Chondrocyte (in vitro differentiated cells): ENCODE measurements around the gene CALN1. TPM values are rescaled to one million over a fixed set of nuclear protein-coding genes. Genes with fewer than 3 reads are reported as not detected.

Source experiments
- DNase-seq: peaks from one replicate; pipeline ENCODE4 v3.0.0; 2021; ENCODE audit warnings: mixed read lengths, low spot score
- H3K27ac Mint-ChIP-seq: one replicate; pipeline ENCODE4 v1.8.0; 2021; ENCODE audit warnings: mild to moderate bottlenecking, moderate library complexity, mixed read lengths; ENCODE audit not compliant: unreplicated experiment
- H3K27me3 Mint-ChIP-seq: 2 replicates; pipeline ENCODE4 v1.8.0; 2021; ENCODE audit warnings: low read depth, mixed read lengths
- H3K36me3 Mint-ChIP-seq: 2 replicates; pipeline ENCODE4 v1.8.0; 2021; ENCODE audit warnings: low read depth, mixed read lengths
- H3K4me1 Mint-ChIP-seq: 2 replicates; pipeline ENCODE4 v1.8.0; 2021; ENCODE audit warnings: low read depth, mild to moderate bottlenecking, mixed read lengths
- H3K4me3 Mint-ChIP-seq: one replicate; pipeline ENCODE4 v1.8.0; 2021; ENCODE audit warnings: mild to moderate bottlenecking, moderate library complexity, mixed read lengths; ENCODE audit not compliant: unreplicated experiment
- H3K9me3 Mint-ChIP-seq: 2 replicates; pipeline ENCODE4 v1.8.0; 2021; ENCODE audit warnings: low read depth, mixed read lengths
- CTCF ChIP-seq: fragments of 200-600 bp; sonication (generic); IDR thresholded peaks from 2 replicates; pipeline ENCODE4 v1.5.0; 2021; ENCODE audit warnings: antibody characterized with exemption, mild to moderate bottlenecking, moderate library complexity
- total RNA-seq: library from RNA; stranded (reverse); gene quantifications from 3 replicates; pipeline ENCODE4 v1.2.1, GENCODE V29; 2021

The CALN1 gene
- total RNA-seq, 1 donor from 2014 or later, result not detected

- Mint-ChIP-seq H3K36me3 (no peaks in the 10 kb centered on the region), H3K27ac (no peak overlapping the region), H3K9me3 (peaks cover 12% of the 10 kb centered on the region), H3K4me1 (no peaks in the 10 kb centered on the region), H3K27me3 (no peaks in the 10 kb centered on the region), H3K4me3 (no peak overlapping the region)
- TF ChIP-seq CTCF, result no peak
- DNase-seq, result no peak
Measured at GRCh38 chr7:72260406-72260805, 151.7 kb downstream of the CALN1 start.

- no peak for TF ChIP-seq CTCF
- DNase-seq, result no peak
- no peaks in the 10 kb centered on the region for H3K4me1 Mint-ChIP-seq
- no peaks in the 10 kb centered on the region for H3K27me3 Mint-ChIP-seq
- H3K36me3 Mint-ChIP-seq, result no peaks in the 10 kb centered on the region
- no peak overlapping the region for H3K4me3 Mint-ChIP-seq
- H3K9me3 Mint-ChIP-seq, result peaks cover 12% of the 10 kb centered on the region
- no peak overlapping the region for H3K27ac Mint-ChIP-seq
Measured at GRCh38 chr7:72258074-72258473, 154.1 kb downstream of the CALN1 start.

GRCh38 chr7:72254455-72254854, 157.7 kb downstream of the CALN1 start:
- Mint-ChIP-seq H3K27me3 (no peaks in the 10 kb centered on the region), H3K9me3 (peaks cover 31% of the 10 kb centered on the region), H3K4me1 (no peaks in the 10 kb centered on the region), H3K36me3 (no peaks in the 10 kb centered on the region), H3K4me3 (no peak overlapping the region), H3K27ac (no peak overlapping the region)
- TF ChIP-seq CTCF, result no peak
- no peak for DNase-seq

- H3K27me3 Mint-ChIP-seq, result no peaks in the 10 kb centered on the region
- H3K36me3 Mint-ChIP-seq, result peaks cover 3% of the 10 kb centered on the region
- H3K4me1 Mint-ChIP-seq, result no peaks in the 10 kb centered on the region
- H3K27ac Mint-ChIP-seq, result no peak overlapping the region
- H3K4me3 Mint-ChIP-seq, result no peak overlapping the region
- no peak for TF ChIP-seq CTCF
- DNase-seq, result no peak
- peaks cover 29% of the 10 kb centered on the region for H3K9me3 Mint-ChIP-seq
Measured at GRCh38 chr7:72249106-72249505, 163.0 kb downstream of the CALN1 start.

- TF ChIP-seq CTCF, result no peak
- Mint-ChIP-seq H3K27me3 (peaks cover 4% of the 10 kb centered on the region), H3K27ac (no peak overlapping the region), H3K4me1 (no peaks in the 10 kb centered on the region), H3K9me3 (peaks cover 15% of the 10 kb centered on the region), H3K36me3 (peaks cover 3% of the 10 kb centered on the region), H3K4me3 (no peak overlapping the region)
- no peak for DNase-seq
Measured at GRCh38 chr7:72244826-72245398, 167.2 kb downstream of the CALN1 start.
